SH-SY5Y (cell line): ENCODE data around the gene NUDT7.

Experiments used
- GATA2 ChIP-seq: IDR thresholded peaks from 2 replicates; pipeline ENCODE4 v1.6.1; 2011; ENCODE audit warnings: mild to moderate bottlenecking, low read depth, low read length
- GATA3 ChIP-seq: IDR thresholded peaks from 2 replicates; pipeline ENCODE4 v1.6.1; 2011; ENCODE audit warnings: low read depth, mild to moderate bottlenecking, low read length, moderate library complexity

Gene NUDT7

GRCh38 chr16:77748421-77749005 lies 26.2 kb downstream of the NUDT7 start:
- no peak for TF ChIP-seq GATA2
- TF ChIP-seq GATA3: no peak

GRCh38 chr16:77749415-77749814 lies 27.1 kb downstream of the NUDT7 start:
- TF ChIP-seq GATA3 (no peak), GATA2 (no peak)

GRCh38 chr16:77758046-77758445 lies 35.7 kb downstream of the NUDT7 start:
- TF ChIP-seq GATA2 (no peak), GATA3 (no peak)

GRCh38 chr16:77758508-77758907 lies 36.2 kb downstream of the NUDT7 start:
- TF ChIP-seq GATA3 (no peak), GATA2 (no peak)

GRCh38 chr16:77759201-77759600 lies 36.9 kb downstream of the NUDT7 start:
- no peak for TF ChIP-seq GATA2
- TF ChIP-seq GATA3: no peak

GRCh38 chr16:77759821-77760220 lies 37.5 kb downstream of the NUDT7 start:
- TF ChIP-seq GATA2 (no peak), GATA3 (no peak)

- TF ChIP-seq GATA2 (no peak; the same call in 1 of the 2 replicates), GATA3 (no peak)
Observed at GRCh38 chr16:77760800-77761199, 38.5 kb downstream of the NUDT7 start.

GRCh38 chr16:77761204-77761603 lies 38.9 kb downstream of the NUDT7 start:
- TF ChIP-seq GATA3: no peak
- no peak; the same call in 1 of the 2 replicates for TF ChIP-seq GATA2

- TF ChIP-seq GATA2: no peak
Observed at GRCh38 chr16:77762262-77762661, 39.9 kb downstream of the NUDT7 start.

- TF ChIP-seq GATA3 (no peak), GATA2 (no peak)
Observed at GRCh38 chr16:77763994-77764393, 41.7 kb downstream of the NUDT7 start.

GRCh38 chr16:77767211-77767610 lies 44.9 kb downstream of the NUDT7 start:
- TF ChIP-seq GATA3: no peak
- no peak for TF ChIP-seq GATA2

- TF ChIP-seq GATA2 (no peak), GATA3 (no peak)
Observed at GRCh38 chr16:77767826-77768225, 45.5 kb downstream of the NUDT7 start.

GRCh38 chr16:77775911-77776909 lies 53.9 kb downstream of the NUDT7 start:
- TF ChIP-seq GATA3 (no peak), GATA2 (no peak)

- no peak for TF ChIP-seq GATA3
- TF ChIP-seq GATA2: no peak
Observed at GRCh38 chr16:77777745-77778144, 55.4 kb downstream of the NUDT7 start.

- TF ChIP-seq GATA2: no peak
- TF ChIP-seq GATA3: no peak
Observed at GRCh38 chr16:77780378-77780837, 58.1 kb downstream of the NUDT7 start.
